ENCODE measurements around the gene RABAC1. TPM values are rescaled to one million over a fixed set of nuclear protein-coding genes. Genes with fewer than 3 reads are reported as not detected.

RABAC1 gene
- total RNA-seq, 1 experiment from 2014 or later: 114 TPM

- no peak for DNase-seq (ENCODE audit: low spot score)
- H3K4me3 ChIP-seq (ENCODE audit: low read depth, low read length, poor library complexity, severe bottlenecking): no peak overlapping the region
- intact Hi-C loops (cut with micrococcal nuclease; ENCODE audit: unreplicated experiment): no loop called here
- TF ChIP-seq CTCF (conservative IDR thresholded peaks at IDR 0.05; ENCODE audit: low read depth, low read length) (no peak), EZH2 (IDR thresholded peaks at IDR 0.05; ENCODE audit: borderline replicate concordance, low read depth, low read length, poor library complexity, severe bottlenecking) (no peak)
- no peaks in the 10 kb centered on the region for H3K9me3 ChIP-seq (ENCODE audit: low read depth, low read length, poor library complexity, severe bottlenecking)
- POLR2A ChIA-PET (ENCODE audit: low non-redundant PET): no interaction called here
- H3K4me1 ChIP-seq (ENCODE audit: insufficient read depth, low read length, poor library complexity, severe bottlenecking): no peaks in the 10 kb centered on the region
- no peak overlapping the region for H3K27ac ChIP-seq (ENCODE audit: low read depth, low read length, poor library complexity, severe bottlenecking)
- H3K27me3 ChIP-seq (replicated peaks; ENCODE audit: insufficient read depth, low read depth, low read length, poor library complexity): peaks cover 22% of the 10 kb centered on the region
- no TSS peak for BruUV-seq (replicated peaks)
- CTCF ChIA-PET: interaction anchor here (0.7 kb wide), 1 partner anchor 14 kb away, joined by 3 read pairs; no protein-coding TSS in a partner anchor
- H3K36me3 ChIP-seq (ENCODE audit: insufficient read depth, low read length, poor library complexity, severe bottlenecking): peaks cover 27% of the 10 kb centered on the region
Observed at GRCh38 chr19:41908724-41909464, 50.2 kb downstream of the RABAC1 start.

- Histone ChIP-seq H3K4me1 (ENCODE audit: insufficient read depth, low read length, poor library complexity, severe bottlenecking) (no peaks in the 10 kb centered on the region), H3K4me3 (ENCODE audit: low read depth, low read length, poor library complexity, severe bottlenecking) (no peak overlapping the region), H3K9me3 (ENCODE audit: low read depth, low read length, poor library complexity, severe bottlenecking) (no peaks in the 10 kb centered on the region), H3K27ac (ENCODE audit: low read depth, low read length, poor library complexity, severe bottlenecking) (no peak overlapping the region), H3K36me3 (ENCODE audit: insufficient read depth, low read length, poor library complexity, severe bottlenecking) (peaks cover 35% of the 10 kb centered on the region), H3K27me3 (replicated peaks; ENCODE audit: insufficient read depth, low read depth, low read length, poor library complexity) (peaks cover 15% of the 10 kb centered on the region)
- no TSS peak for BruUV-seq (replicated peaks)
- no peak for DNase-seq (ENCODE audit: low spot score)
- CTCF ChIA-PET: interaction anchor here (0.7 kb wide), 1 partner anchor 14 kb away, joined by 3 read pairs; no protein-coding TSS in a partner anchor
- POLR2A ChIA-PET (ENCODE audit: low non-redundant PET): no interaction called here
- TF ChIP-seq CTCF (conservative IDR thresholded peaks at IDR 0.05; ENCODE audit: low read depth, low read length): no peak
- no peak for TF ChIP-seq EZH2 (IDR thresholded peaks at IDR 0.05; ENCODE audit: borderline replicate concordance, low read depth, low read length, poor library complexity, severe bottlenecking)
- intact Hi-C loops (cut with micrococcal nuclease; ENCODE audit: unreplicated experiment): no loop called here
Observed at GRCh38 chr19:41907994-41908615, 51.0 kb downstream of the RABAC1 start.

GRCh38 chr19:41906916-41907680, 52.0 kb downstream of the RABAC1 start:
- Histone ChIP-seq H3K36me3 (ENCODE audit: insufficient read depth, low read length, poor library complexity, severe bottlenecking) (peaks cover 43% of the 10 kb centered on the region), H3K27ac (ENCODE audit: low read depth, low read length, poor library complexity, severe bottlenecking) (no peak overlapping the region), H3K4me1 (ENCODE audit: insufficient read depth, low read length, poor library complexity, severe bottlenecking) (no peaks in the 10 kb centered on the region), H3K4me3 (ENCODE audit: low read depth, low read length, poor library complexity, severe bottlenecking) (no peak overlapping the region), H3K27me3 (replicated peaks; ENCODE audit: insufficient read depth, low read depth, low read length, poor library complexity) (peaks cover 6% of the 10 kb centered on the region), H3K9me3 (ENCODE audit: low read depth, low read length, poor library complexity, severe bottlenecking) (no peaks in the 10 kb centered on the region)
- DNase-seq (ENCODE audit: low spot score): no peak
- TSS peak; percentile 38 for BruUV-seq (replicated peaks)
- POLR2A ChIA-PET (ENCODE audit: low non-redundant PET): no interaction called here
- CTCF ChIA-PET: no interaction called here
- TF ChIP-seq CTCF (conservative IDR thresholded peaks at IDR 0.05; ENCODE audit: low read depth, low read length) (no peak), EZH2 (IDR thresholded peaks at IDR 0.05; ENCODE audit: borderline replicate concordance, low read depth, low read length, poor library complexity, severe bottlenecking) (no peak)
- intact Hi-C loops (cut with micrococcal nuclease; ENCODE audit: unreplicated experiment): no loop called here

Other genes with a start within 250 kb of the RABAC1 start
- gene CEACAM6, start 203.8 kb downstream of the RABAC1 start, total RNA-seq (2021): 2.1 and 2.4 TPM in 2 replicates
- not detected in 2 replicates for gene CEACAM3, start 162.7 kb downstream of the RABAC1 start, total RNA-seq (2021)
- gene LYPD4, start 114.6 kb downstream of the RABAC1 start, total RNA-seq (2021): not detected in 2 replicates
- gene DMRTC2, start 114.3 kb downstream of the RABAC1 start, total RNA-seq (2021): not detected in 2 replicates
- 2,479 and 2,559 TPM in 2 replicates for gene RPS19, start 99.1 kb downstream of the RABAC1 start, total RNA-seq (2021)
- 14.4 and 17.8 TPM in 2 replicates for gene CD79A, start 82.0 kb downstream of the RABAC1 start, total RNA-seq (2021)
- gene ARHGEF1, start 76.1 kb downstream of the RABAC1 start, total RNA-seq (2021): 159 and 164 TPM in 2 replicates
- 0.95 and 1.2 TPM in 2 replicates for gene ERFL, start 30.9 kb downstream of the RABAC1 start, total RNA-seq (2021)
- gene ATP1A3, start 34.9 kb upstream of the RABAC1 start, total RNA-seq (2021): 8.5 and 9.0 TPM in 2 replicates
- gene GRIK5, start 110.9 kb upstream of the RABAC1 start, total RNA-seq (2021): 21.2 and 24.0 TPM in 2 replicates
- 24.3 and 27.5 TPM in 2 replicates for gene ZNF574, start 116.8 kb upstream of the RABAC1 start, total RNA-seq (2021)
- gene POU2F2, start 173.1 kb upstream of the RABAC1 start, total RNA-seq (2021): 2.2 and 2.5 TPM in 2 replicates